GM12878 (cell line): ENCODE results near the gene TPRN. TPM values are rescaled to one million over a fixed set of nuclear protein-coding genes. Genes with fewer than 3 reads are reported as not detected.
A peak's percentile ranks its signal among the peaks of the same experiment; 100 is the strongest.

Source experiments
- ATAC-seq: fragments of 200-7000 bp; cut with Tn5 transposase; 3 replicates; pipeline ENCODE4 v1.9.1; 2020; ENCODE audit warnings: mild to moderate bottlenecking, moderate library complexity
- BruUV-seq: library from RNA; stranded (reverse); fragments of 400-500 nt; replicated peaks from 2 replicates; lab custom pipeline; 2021; lab: Mats Ljungman, UMichigan
- CTCF ChIA-PET: fragments of 300-600 bp; sonication (Branson Sonifier 250); formaldehyde crosslinking; extraction: SDS; loops from one replicate; lab custom pipeline; 2021; ENCODE audit warnings: inconsistent platforms; lab: Yijun Ruan, JAX
- POLR2A ChIA-PET: fragments of 350-600 bp; formaldehyde crosslinking; extraction: SDS; loops from one replicate; lab custom pipeline; 2021; ENCODE audit warnings: inconsistent platforms; lab: Charles Lee
- RAD21 ChIA-PET: fragments of 300-600 bp; sonication (Branson Sonifier 250); formaldehyde crosslinking; loops from one replicate; lab custom pipeline; 2023; ENCODE audit warnings: antibody characterized with exemption; ENCODE audit not compliant: unreplicated experiment; lab: Charles Lee
- SMC1A ChIA-PET: fragments of 300-600 bp; sonication (Branson Sonifier 250); formaldehyde crosslinking; loops from one replicate; lab custom pipeline; 2023; ENCODE audit not compliant: unreplicated experiment, uncharacterized antibody; lab: Charles Lee
- DNase-seq: peaks from one replicate; pipeline ENCODE4 v3.0.0-alpha.2; 2011; ENCODE audit warnings: low read depth, low spot score
- FAIRE-seq: peaks from 3 replicates; lab custom pipeline; 2011; peaks lifted over from hg19 to GRCh38; lab: Jason Lieb, UNC
- H2AFZ ChIP-seq: 2 replicates; pipeline ENCODE4 v1.6.0; 2011; ENCODE audit warnings: low read depth, low read length, control low read depth; ENCODE audit not compliant: control insufficient read depth
- H3K27ac ChIP-seq: 2 replicates; pipeline ENCODE4 v1.5.1; 2011; ENCODE audit warnings: control low read depth; ENCODE audit not compliant: control insufficient read depth, insufficient read depth
- H3K27me3 ChIP-seq, 2 experiments: replicated peaks in 1 of 2; 2 replicates each; pipeline versions ENCODE4 v1.6.0 to v1.6.1; 2011; ENCODE audit warnings: low read length in 1 of 2; ENCODE audit not compliant: control insufficient read depth in 2 of 2, insufficient read depth in 2 of 2
- H3K36me3 ChIP-seq, 2 experiments: 2 replicates each; pipeline ENCODE4 v1.5.1; 2011; ENCODE audit warnings: low read length in 1 of 2; ENCODE audit not compliant: control insufficient read depth in 2 of 2, insufficient read depth in 2 of 2
- H3K4me1 ChIP-seq: 2 replicates; pipeline ENCODE4 v1.6.1; 2011; ENCODE audit warnings: mild to moderate bottlenecking, low read length, moderate library complexity, mixed read lengths; ENCODE audit not compliant: control insufficient read depth, insufficient read depth
- H3K4me2 ChIP-seq: 2 replicates; pipeline ENCODE4 v1.6.0; 2011; ENCODE audit warnings: control low read depth; ENCODE audit not compliant: control insufficient read depth, insufficient read depth
- H3K4me3 ChIP-seq: fragments of 200-600 bp; sonication (generic); 2 replicates; pipeline ENCODE4 v1.5.1; 2016
- H3K79me2 ChIP-seq: 2 replicates; pipeline ENCODE4 v1.6.0; 2011; ENCODE audit warnings: low read length; ENCODE audit not compliant: control insufficient read depth, insufficient read depth
- H3K9ac ChIP-seq: 2 replicates; pipeline ENCODE4 v1.8.0; 2011; ENCODE audit warnings: low read length, control low read depth, mixed read lengths; ENCODE audit not compliant: control insufficient read depth, insufficient read depth
- H3K9me3 ChIP-seq: replicated peaks from 3 replicates; pipeline ENCODE4 v1.5.1; 2011; ENCODE audit warnings: mild to moderate bottlenecking, low read length; ENCODE audit not compliant: control insufficient read depth, insufficient read depth
- H4K20me1 ChIP-seq: 2 replicates; pipeline ENCODE4 v1.6.0; 2011; ENCODE audit not compliant: control insufficient read depth, insufficient read depth
- HDGF ChIP-seq: fragments of 450-650 bp; IDR thresholded peaks from 2 replicates; pipeline ENCODE4 v1.6.1; 2016; ENCODE audit warnings: antibody characterized with exemption
- MLLT1 ChIP-seq: fragments of 450-650 bp; IDR thresholded peaks from 2 replicates; pipeline ENCODE4 v1.6.1; 2016; ENCODE audit warnings: mild to moderate bottlenecking
- PKNOX1 ChIP-seq: fragments of 450-650 bp; IDR thresholded peaks from 2 replicates; pipeline ENCODE4 v1.6.1; 2016; ENCODE audit warnings: mild to moderate bottlenecking
- ZNF622 ChIP-seq: fragments of 450-650 bp; IDR thresholded peaks from 2 replicates; pipeline ENCODE4 v1.6.1; 2017; ENCODE audit warnings: mild to moderate bottlenecking, inconsistent platforms
- WGBS: methylation state at CpG from one replicate; pipeline ENCODE4 v1.1.6; 2016; ENCODE audit warnings: low lambda C conversion rate; ENCODE audit not compliant: insufficient replicate concordance, insufficient coverage; ENCODE audit errors: missing lambda C conversion rate; 5-methylcytosine and 5-hydroxymethylcytosine counted together
- in situ Hi-C: fragments of 300-500 bp; cut with MboI; formaldehyde crosslinking; loops from 9 replicates; pipeline ENCODE4 v1.14.3; 2018; ENCODE audit warnings: mixed read lengths
- intact Hi-C: fragments of 100-400 bp; cut with micrococcal nuclease; formaldehyde crosslinking; loops from one replicate; pipeline ENCODE4 v1.14.2; 2022; ENCODE audit not compliant: unreplicated experiment
- polyA plus RNA-seq, 11 experiments: library from polyadenylated mRNA; depleted of rRNA in 4 of 11; unstranded in 6 of 11; stranded (reverse) in 5 of 11; fragments of >200 nt; fragmentation: Nextera tagmentation in 4 of 11; fragmentation: Illumina TruSeq in 1 of 11; extraction: Ambion mirVana in 4 of 11; extraction: Trizol in 1 of 11; gene quantifications; 1 replicate in 1 of 11; 2 replicates in 10 of 11; pipeline versions ENCODE4 v1.2.1 to v1.2.3, GENCODE V29; 2011 to 2016; ENCODE audit warnings: inconsistent platforms in 2 of 11, missing spikeins in 2 of 11, low read depth in 1 of 11
- total RNA-seq, 4 experiments: library from RNA; depleted of rRNA in 3 of 4; stranded (reverse); fragments of >200 nt in 3 of 4; fragmentation: Illumina TruSeq in 1 of 4; extraction: Trizol in 1 of 4; gene quantifications; 2 replicates each; pipeline versions ENCODE4 v1.2.1 to v1.2.3, GENCODE V29; 2013 to 2021

Gene TPRN
- total and polyA plus RNA-seq, 10 of the 15 experiments (the other 5 are each of a cell fraction or from before 2014, with no cell fraction given) = 0.18 to 19.5 (median 3.1) TPM

- peak overlapping the region; percentile 80 for H3K9ac ChIP-seq
- CTCF ChIA-PET = interaction anchor here (0.5 to 2.7 kb wide), 8 partner anchors 11 to 222 kb away, joined by 3 to 21 read pairs (median 8); partner anchors contain the start of genes CYSRT1, RNF208, RNF224 and TPRN
- H3K79me2 ChIP-seq = peaks cover 35% of the 10 kb centered on the region
- H3K27ac ChIP-seq = peak overlapping the region; percentile 77
- DNase-seq = no peak
- peaks cover 6 to 21% of the 10 kb centered on the region in 2 experiments for H3K36me3 ChIP-seq
- H3K4me3 ChIP-seq = peak overlapping the region; percentile 99
- H4K20me1 ChIP-seq = peaks cover 7% of the 10 kb centered on the region; the same call in 1 of the 2 replicates
- RAD21 ChIA-PET = interaction anchor here (0.8 to 3.6 kb wide), 12 partner anchors 8 to 161 kb away, joined by 3 to 23 read pairs (median 5); partner anchors contain the start of genes RNF208 and TPRN
- TF ChIP-seq PKNOX1 (peak; percentile 69), ZNF622 (no peak), HDGF (peak; percentile 48; the same call in 1 of the 2 replicates), MLLT1 (peak; percentile 47; the same call in 1 of the 2 replicates)
- peak overlapping the region; percentile 93 for H3K4me2 ChIP-seq
- intact Hi-C loops (loop anchor here (5.0 kb wide), 2 partner anchors 34 to 61 kb away; partner anchors contain the start of gene RNF208), in situ Hi-C loops (no loop called here)
- peak; percentile 27 for ATAC-seq
- no peaks in the 10 kb centered on the region for H3K27me3 ChIP-seq
- H3K9me3 ChIP-seq = no peaks in the 10 kb centered on the region
- FAIRE-seq = no peak
- peaks cover 22% of the 10 kb centered on the region for H3K4me1 ChIP-seq
- WGBS = 6% methylated on average over 23 of the region's 31 CpGs
- H2AFZ ChIP-seq = peak overlapping the region; percentile 87
- POLR2A ChIA-PET = interaction anchor here (0.5 to 4.6 kb wide), 8 partner anchors 19 to 102 kb away, joined by 3 to 22 read pairs (median 6); partner anchors contain the start of genes CYSRT1, LRRC26 and RNF208
- BruUV-seq = TSS peak; percentile 88
- SMC1A ChIA-PET = interaction anchor here (1.0 to 2.5 kb wide), 6 partner anchors 10 to 240 kb away, joined by 4 to 13 read pairs (median 5); no protein-coding TSS in a partner anchor
Measured at GRCh38 chr9:137188086-137188489, 12.5 kb downstream of the TPRN start.
